Activated naive CD4-positive, alpha-beta T cell treated with anti-CD3 and anti-CD28 coated beads, Interleukin-2, amount 50 U/mL, for 72 hours (primary cell): ENCODE measurements around the gene CCDC33. TPM values are rescaled to one million over a fixed set of nuclear protein-coding genes. Genes with fewer than 3 reads are reported as not detected.

Experiments used
- ATAC-seq, 2 donors: fragments of 150-1000 bp; cut with Tn5 transposase; 2 replicates each; pipeline ENCODE4 v1.10.0; 2021; ENCODE audit warnings: mild to moderate bottlenecking in 2 of 2, moderate library complexity in 2 of 2
- DNase-seq, 2 donors: peaks; one replicate each; pipeline ENCODE4 v3.0.0; 2021 to 2022; ENCODE audit warnings: low spot score in 2 of 2
- H3K27ac Mint-ChIP-seq, 2 donors: one replicate each; pipeline ENCODE4 v1.8.0; 2022; ENCODE audit warnings: mild to moderate bottlenecking in 2 of 2, mixed read lengths in 2 of 2
- H3K36me3 Mint-ChIP-seq, 2 donors: one replicate each; pipeline ENCODE4 v1.8.0; 2022; ENCODE audit warnings: mixed read lengths in 2 of 2
- H3K9me3 Mint-ChIP-seq, 2 donors: one replicate each; pipeline ENCODE4 v1.8.0; 2022; ENCODE audit warnings: mixed read lengths in 2 of 2
- total RNA-seq, 2 donors: library from RNA; stranded (reverse); gene quantifications; one replicate each; pipeline ENCODE4 v1.2.3, GENCODE V29; 2022

The CCDC33 gene
- total RNA-seq, 2 donors from 2014 or later, result not detected

DNA sequence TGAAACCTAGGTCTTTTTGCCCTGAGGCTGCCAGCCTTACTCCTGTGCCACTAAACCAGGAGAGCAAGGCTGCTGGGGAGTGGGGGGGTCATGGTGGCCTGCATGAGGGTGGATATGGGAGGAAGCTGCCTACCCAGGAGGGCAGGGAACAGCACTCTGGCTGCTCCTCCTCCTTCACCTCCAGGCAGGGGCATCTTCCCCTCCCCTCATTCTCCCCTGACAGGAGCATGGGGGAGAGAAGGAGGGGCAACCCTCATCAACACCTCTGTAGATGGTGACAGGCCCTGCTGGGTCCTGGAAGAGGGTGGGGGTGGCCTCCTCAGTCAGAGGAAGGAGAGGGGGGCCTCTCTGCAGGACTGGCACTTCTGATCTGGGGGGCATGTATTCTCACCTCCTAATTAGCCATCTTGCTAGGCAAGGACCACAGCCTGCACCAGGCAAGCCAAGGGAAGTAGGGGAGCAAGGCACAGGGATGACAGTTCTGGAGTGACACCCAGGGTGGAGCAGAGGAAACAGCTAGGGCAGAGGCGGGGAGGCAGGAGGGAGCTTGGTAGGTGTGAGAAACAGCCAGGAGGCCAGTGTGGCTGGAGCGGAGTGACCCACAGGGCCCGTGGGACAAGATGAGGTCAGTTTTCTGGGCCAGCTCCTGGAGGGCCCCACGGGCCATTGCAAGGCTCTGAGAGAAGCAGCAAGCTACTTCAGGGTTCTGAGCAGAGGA lies 4.9 kb downstream of the CCDC33 start:
- Mint-ChIP-seq H3K36me3 (no peaks in the 10 kb centered on the region), H3K27ac (peak overlapping the region; percentile 29 to 68), H3K9me3 (no peaks in the 10 kb centered on the region)
- DNase-seq (no peak), ATAC-seq (no peak)

GRCh38 chr15:74242441-74243185 lies 6.5 kb downstream of the CCDC33 start:
- ATAC-seq (no peak), DNase-seq (no peak)
- Mint-ChIP-seq H3K36me3 (no peaks in the 10 kb centered on the region), H3K27ac (no peak overlapping the region), H3K9me3 (no peaks in the 10 kb centered on the region)

GRCh38 chr15:74243431-74243830 lies 7.3 kb downstream of the CCDC33 start:
- H3K27ac Mint-ChIP-seq, result no peak overlapping the region
- H3K36me3 Mint-ChIP-seq, result no peaks in the 10 kb centered on the region
- no peak for DNase-seq
- H3K9me3 Mint-ChIP-seq, result no peaks in the 10 kb centered on the region
- no peak for ATAC-seq

GRCh38 chr15:74244822-74245341 lies 8.8 kb downstream of the CCDC33 start:
- ATAC-seq, result no peak
- Mint-ChIP-seq H3K36me3 (no peaks in the 10 kb centered on the region), H3K9me3 (no peaks in the 10 kb centered on the region), H3K27ac (no peak overlapping the region)
- no peak for DNase-seq

GRCh38 chr15:74245342-74245931 lies 9.3 kb downstream of the CCDC33 start:
- no peaks in the 10 kb centered on the region for H3K36me3 Mint-ChIP-seq
- peak in 1 of 2 donors; percentile 46 for ATAC-seq
- H3K9me3 Mint-ChIP-seq, result no peaks in the 10 kb centered on the region
- DNase-seq, result peak in 1 of 2 donors; percentile 23
- no peak overlapping the region for H3K27ac Mint-ChIP-seq

GRCh38 chr15:74250266-74250665 lies 14.1 kb downstream of the CCDC33 start:
- no peak overlapping the region for H3K27ac Mint-ChIP-seq
- no peak for DNase-seq
- ATAC-seq, result no peak
- H3K36me3 Mint-ChIP-seq, result no peaks in the 10 kb centered on the region
- H3K9me3 Mint-ChIP-seq, result no peaks in the 10 kb centered on the region

- H3K27ac Mint-ChIP-seq, result peak overlapping the region in 1 of 2 donors; percentile 40
- H3K36me3 Mint-ChIP-seq, result no peaks in the 10 kb centered on the region
- no peaks in the 10 kb centered on the region for H3K9me3 Mint-ChIP-seq
- ATAC-seq (no peak), DNase-seq (no peak)
Observed at GRCh38 chr15:74251131-74251811, 15.1 kb downstream of the CCDC33 start.

GRCh38 chr15:74252291-74252690 lies 16.2 kb downstream of the CCDC33 start:
- H3K27ac Mint-ChIP-seq, result no peak overlapping the region
- no peaks in the 10 kb centered on the region for H3K9me3 Mint-ChIP-seq
- ATAC-seq (no peak), DNase-seq (no peak)
- H3K36me3 Mint-ChIP-seq, result no peaks in the 10 kb centered on the region

DNA sequence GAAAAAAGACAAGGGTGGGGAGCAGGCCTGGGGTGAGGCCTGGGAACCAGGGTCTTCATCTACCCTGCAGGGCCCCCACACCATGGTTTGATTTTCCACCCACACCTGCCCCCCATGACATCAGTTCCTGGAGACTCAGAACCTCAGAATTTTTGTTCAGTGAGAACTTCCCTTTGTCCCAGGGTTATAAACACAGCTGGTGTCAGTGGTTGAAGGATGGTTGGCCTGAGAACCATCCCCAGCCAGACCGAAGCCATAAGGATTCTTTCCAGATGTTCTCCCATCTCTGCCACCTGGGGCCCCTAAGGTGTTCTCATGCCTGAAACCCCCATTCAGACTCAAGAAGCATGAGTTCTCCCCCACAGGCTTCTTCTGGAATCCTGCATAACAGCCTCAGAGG lies 16.6 kb downstream of the CCDC33 start:
- H3K36me3 Mint-ChIP-seq, result no peaks in the 10 kb centered on the region
- H3K9me3 Mint-ChIP-seq, result no peaks in the 10 kb centered on the region
- H3K27ac Mint-ChIP-seq, result no peak overlapping the region
- ATAC-seq (no peak), DNase-seq (no peak)

DNA sequence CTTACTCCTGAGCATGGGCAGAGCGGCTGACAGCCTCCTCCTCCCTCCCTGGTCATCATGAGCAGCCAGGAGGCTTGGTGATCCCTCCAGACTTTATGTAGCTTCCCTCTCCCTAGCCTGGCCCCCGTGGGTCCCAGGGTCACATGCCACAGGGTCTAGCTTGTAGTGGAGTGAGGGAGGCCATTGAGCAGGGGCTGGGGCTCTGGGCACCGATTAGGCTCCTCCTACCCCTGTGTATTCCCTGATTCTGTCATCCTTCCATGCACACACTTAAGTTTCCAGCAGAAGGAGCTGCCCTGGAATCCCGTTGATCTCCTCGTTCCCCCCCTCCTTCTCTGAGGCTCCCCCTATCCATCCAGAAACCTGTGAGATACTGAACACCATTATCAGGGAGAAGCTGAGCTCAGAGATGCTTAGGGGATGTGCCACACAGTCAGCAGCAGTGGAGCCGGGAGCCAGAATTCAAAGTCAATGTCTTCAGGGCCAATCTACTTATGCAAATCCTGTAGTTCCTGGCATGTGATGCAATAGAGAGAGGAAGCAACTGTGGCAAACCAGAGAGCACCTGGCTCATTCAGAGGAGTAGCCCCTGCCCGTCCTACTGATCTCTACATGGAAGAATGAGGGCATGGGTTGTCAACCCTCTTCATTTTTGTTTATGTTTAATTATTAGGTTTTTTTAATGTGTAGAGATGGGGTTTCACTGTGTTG lies 17.2 kb downstream of the CCDC33 start:
- Mint-ChIP-seq H3K27ac (peak overlapping the region in 1 of 2 donors; percentile 37), H3K9me3 (no peaks in the 10 kb centered on the region), H3K36me3 (no peaks in the 10 kb centered on the region)
- DNase-seq, result no peak
- ATAC-seq, result no peak

GRCh38 chr15:74257105-74257504 lies 21.0 kb downstream of the CCDC33 start:
- ATAC-seq (no peak), DNase-seq (no peak)
- Mint-ChIP-seq H3K27ac (no peak overlapping the region), H3K36me3 (no peaks in the 10 kb centered on the region), H3K9me3 (no peaks in the 10 kb centered on the region)

DNA sequence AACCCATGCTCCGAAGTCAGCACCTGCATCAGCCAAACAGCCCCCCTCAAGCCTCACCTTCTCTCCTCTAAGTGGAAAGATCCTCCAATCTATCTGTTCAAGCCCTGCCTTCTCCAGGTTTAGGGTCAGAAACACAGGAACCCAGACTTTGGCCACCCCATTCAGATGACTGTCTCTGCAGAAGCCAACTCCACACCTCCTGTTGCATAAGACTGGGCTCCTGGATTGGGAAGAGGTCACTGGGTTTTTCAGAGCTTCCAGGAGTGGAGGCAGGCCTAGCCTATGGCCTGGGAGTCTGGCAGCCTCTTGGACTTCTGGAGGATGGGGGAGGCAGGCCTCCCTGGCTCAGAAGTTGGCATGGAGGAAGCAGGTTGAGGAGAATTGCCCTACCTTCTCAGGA lies 21.5 kb downstream of the CCDC33 start:
- Mint-ChIP-seq H3K36me3 (no peaks in the 10 kb centered on the region), H3K27ac (no peak overlapping the region), H3K9me3 (no peaks in the 10 kb centered on the region)
- ATAC-seq (no peak), DNase-seq (no peak)

GRCh38 chr15:74258456-74259291 lies 22.5 kb downstream of the CCDC33 start:
- Mint-ChIP-seq H3K9me3 (no peaks in the 10 kb centered on the region), H3K36me3 (no peaks in the 10 kb centered on the region), H3K27ac (no peak overlapping the region)
- ATAC-seq (no peak), DNase-seq (no peak)

DNA sequence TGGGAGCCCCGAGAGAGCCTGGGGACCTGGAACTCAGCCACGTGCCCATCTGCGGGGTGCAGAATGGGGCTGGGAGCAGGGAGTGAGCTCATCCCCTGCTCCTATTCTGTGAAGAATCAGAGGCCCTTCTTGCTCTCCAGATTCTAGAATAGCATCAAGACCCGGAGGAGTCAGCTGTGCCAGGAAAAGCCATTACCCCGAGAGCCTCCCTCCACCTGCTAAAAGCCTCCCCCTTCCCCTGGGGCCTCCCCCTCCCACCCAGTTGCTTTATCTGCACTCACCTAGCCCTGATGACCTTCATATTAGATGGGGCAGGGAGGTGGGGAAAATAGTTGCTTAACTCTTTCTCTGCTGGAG lies 23.1 kb downstream of the CCDC33 start:
- Mint-ChIP-seq H3K27ac (no peak overlapping the region), H3K36me3 (no peaks in the 10 kb centered on the region), H3K9me3 (no peaks in the 10 kb centered on the region)
- DNase-seq (no peak), ATAC-seq (no peak)

DNA sequence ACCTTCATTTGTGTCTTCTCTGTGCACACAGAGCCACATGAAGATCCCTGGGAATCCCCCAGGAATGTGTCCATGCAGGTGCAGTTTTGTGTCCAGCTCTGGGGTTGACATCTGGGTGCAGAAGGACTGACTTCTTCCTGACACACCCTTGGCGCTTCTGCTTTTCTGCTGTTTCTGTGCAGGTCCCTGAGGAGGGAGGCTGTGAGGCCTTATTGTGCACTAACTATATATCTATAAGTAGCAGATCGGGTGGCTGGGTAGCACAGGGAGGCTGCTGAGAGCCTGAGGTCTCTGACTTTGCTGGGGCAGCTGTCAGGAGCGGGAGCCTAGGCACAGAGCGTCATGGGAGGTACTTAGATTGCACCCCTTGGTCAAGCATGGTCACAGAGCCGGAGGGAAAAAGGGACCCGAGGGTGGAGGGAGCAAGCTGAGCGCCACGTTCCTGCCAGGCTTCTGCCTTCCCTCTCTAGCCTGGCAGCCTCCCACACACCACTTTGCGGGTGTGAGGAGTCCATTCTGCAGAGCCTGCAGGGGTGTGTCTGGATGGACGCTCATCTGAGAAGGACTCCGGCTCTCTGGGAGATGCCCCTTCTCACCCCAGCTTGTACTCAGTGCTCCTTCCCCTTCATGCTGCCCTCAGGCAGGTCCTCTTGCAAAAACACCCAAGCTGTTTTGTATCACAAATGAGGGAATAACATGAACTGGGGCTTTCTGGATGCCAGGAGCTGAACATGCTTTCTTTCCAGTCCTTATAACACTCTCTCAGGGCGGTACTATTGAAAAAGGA lies 23.9 kb downstream of the CCDC33 start:
- Mint-ChIP-seq H3K9me3 (no peaks in the 10 kb centered on the region), H3K36me3 (no peaks in the 10 kb centered on the region), H3K27ac (no peak overlapping the region)
- DNase-seq, result no peak
- no peak for ATAC-seq
